Effector memory CD8-positive, alpha-beta T cell (primary cell): ENCODE measurements around the gene SGTA.

Experiments
- ATAC-seq: fragments of 150-1000 bp; cut with Tn5 transposase; replicated peaks from 2 replicates; pipeline ENCODE4 v1.10.0; 2021; ENCODE audit warnings: mild to moderate bottlenecking, moderate library complexity
- DNase-seq, 3 experiments: peaks; one replicate each; pipeline ENCODE4 v3.0.0; 2021
- H3K27ac Mint-ChIP-seq, 2 donors: one replicate each; pipeline ENCODE4 v1.8.0; 2022; ENCODE audit warnings: mild to moderate bottlenecking in 2 of 2, mixed read lengths in 2 of 2, moderate library complexity in 2 of 2
- H3K27me3 Mint-ChIP-seq, 2 donors: one replicate each; pipeline ENCODE4 v1.8.0; 2022; ENCODE audit warnings: mixed read lengths in 2 of 2
- H3K36me3 Mint-ChIP-seq: one replicate; pipeline ENCODE4 v1.8.0; 2022; ENCODE audit warnings: mild to moderate bottlenecking, moderate library complexity, mixed read lengths; ENCODE audit not compliant: insufficient read depth
- H3K4me1 Mint-ChIP-seq, 2 donors: one replicate each; pipeline ENCODE4 v1.8.0; 2022; ENCODE audit warnings: low read depth in 2 of 2, mixed read lengths in 2 of 2
- H3K4me3 Mint-ChIP-seq, 2 donors: one replicate each; pipeline ENCODE4 v1.8.0; 2022; ENCODE audit warnings: mild to moderate bottlenecking in 2 of 2, mixed read lengths in 2 of 2, moderate library complexity in 2 of 2
- H3K9me3 Mint-ChIP-seq, 2 donors: one replicate each; pipeline ENCODE4 v1.8.0; 2022; ENCODE audit warnings: mixed read lengths in 2 of 2

Gene SGTA

GRCh38 chr19:2814426-2814825 lies 31.4 kb upstream of the SGTA start:
- Mint-ChIP-seq H3K27me3 (no peaks in the 10 kb centered on the region), H3K4me3 (no peak overlapping the region), H3K4me1 (no peaks in the 10 kb centered on the region), H3K9me3 (no peaks in the 10 kb centered on the region), H3K27ac (no peak overlapping the region), H3K36me3 (peaks cover 2% of the 10 kb centered on the region)
- ATAC-seq (no peak), DNase-seq (no peak)

GRCh38 chr19:2813235-2814160 lies 30.4 kb upstream of the SGTA start:
- DNase-seq (no peak), ATAC-seq (no peak)
- H3K4me3 Mint-ChIP-seq, result no peak overlapping the region
- H3K4me1 Mint-ChIP-seq, result no peaks in the 10 kb centered on the region
- H3K27me3 Mint-ChIP-seq, result no peaks in the 10 kb centered on the region
- no peak overlapping the region for H3K27ac Mint-ChIP-seq
- H3K9me3 Mint-ChIP-seq, result no peaks in the 10 kb centered on the region
- peaks cover 8% of the 10 kb centered on the region for H3K36me3 Mint-ChIP-seq

GRCh38 chr19:2812414-2813234 lies 29.6 kb upstream of the SGTA start:
- peaks cover 10% of the 10 kb centered on the region for H3K36me3 Mint-ChIP-seq
- H3K27me3 Mint-ChIP-seq, result no peaks in the 10 kb centered on the region
- no peak overlapping the region for H3K4me3 Mint-ChIP-seq
- ATAC-seq (no peak), DNase-seq (no peak)
- no peaks in the 10 kb centered on the region for H3K4me1 Mint-ChIP-seq
- H3K9me3 Mint-ChIP-seq, result no peaks in the 10 kb centered on the region
- H3K27ac Mint-ChIP-seq, result no peak overlapping the region

GRCh38 chr19:2811735-2812413 lies 28.8 kb upstream of the SGTA start:
- Mint-ChIP-seq H3K27ac (no peak overlapping the region), H3K4me3 (no peak overlapping the region), H3K9me3 (no peaks in the 10 kb centered on the region), H3K36me3 (peaks cover 10% of the 10 kb centered on the region), H3K4me1 (no peaks in the 10 kb centered on the region), H3K27me3 (no peaks in the 10 kb centered on the region)
- DNase-seq (no peak), ATAC-seq (no peak)

- Mint-ChIP-seq H3K36me3 (peaks cover 10% of the 10 kb centered on the region), H3K27ac (no peak overlapping the region), H3K4me3 (no peak overlapping the region), H3K9me3 (no peaks in the 10 kb centered on the region), H3K27me3 (no peaks in the 10 kb centered on the region), H3K4me1 (no peaks in the 10 kb centered on the region)
- no peak for ATAC-seq
- no peak for DNase-seq
Observed at GRCh38 chr19:2811221-2811722, 28.2 kb upstream of the SGTA start.

- no peak overlapping the region for H3K27ac Mint-ChIP-seq
- H3K4me3 Mint-ChIP-seq, result no peak overlapping the region
- no peaks in the 10 kb centered on the region for H3K9me3 Mint-ChIP-seq
- no peaks in the 10 kb centered on the region for H3K4me1 Mint-ChIP-seq
- H3K36me3 Mint-ChIP-seq, result peaks cover 10% of the 10 kb centered on the region
- H3K27me3 Mint-ChIP-seq, result no peaks in the 10 kb centered on the region
- DNase-seq (no peak), ATAC-seq (no peak)
Observed at GRCh38 chr19:2810141-2811091, 27.3 kb upstream of the SGTA start.

- no peak overlapping the region for H3K4me3 Mint-ChIP-seq
- ATAC-seq, result no peak
- peaks cover 10% of the 10 kb centered on the region for H3K36me3 Mint-ChIP-seq
- H3K27me3 Mint-ChIP-seq, result no peaks in the 10 kb centered on the region
- no peak overlapping the region for H3K27ac Mint-ChIP-seq
- no peaks in the 10 kb centered on the region for H3K4me1 Mint-ChIP-seq
- no peaks in the 10 kb centered on the region for H3K9me3 Mint-ChIP-seq
- no peak for DNase-seq
Observed at GRCh38 chr19:2809387-2810140, 26.5 kb upstream of the SGTA start.

GRCh38 chr19:2808129-2808941 lies 25.3 kb upstream of the SGTA start:
- no peak for ATAC-seq
- Mint-ChIP-seq H3K27me3 (no peaks in the 10 kb centered on the region), H3K36me3 (peaks cover 7% of the 10 kb centered on the region), H3K4me3 (no peak overlapping the region), H3K9me3 (no peaks in the 10 kb centered on the region), H3K27ac (no peak overlapping the region), H3K4me1 (peaks cover 0 to 4% of the 10 kb centered on the region in 2 donors)
- DNase-seq, result no peak

- Mint-ChIP-seq H3K36me3 (peaks cover 10% of the 10 kb centered on the region), H3K27me3 (no peaks in the 10 kb centered on the region), H3K27ac (no peak overlapping the region), H3K4me1 (peaks cover 0 to 4% of the 10 kb centered on the region in 2 donors), H3K9me3 (no peaks in the 10 kb centered on the region), H3K4me3 (no peak overlapping the region)
- no peak for DNase-seq
- ATAC-seq, result no peak
Observed at GRCh38 chr19:2807379-2808128, 24.5 kb upstream of the SGTA start.

- Mint-ChIP-seq H3K4me3 (no peak overlapping the region), H3K27ac (no peak overlapping the region), H3K27me3 (no peaks in the 10 kb centered on the region), H3K36me3 (peaks cover 12% of the 10 kb centered on the region), H3K9me3 (no peaks in the 10 kb centered on the region), H3K4me1 (peaks cover 0 to 4% of the 10 kb centered on the region in 2 donors)
- DNase-seq (no peak), ATAC-seq (no peak)
Observed at GRCh38 chr19:2806736-2807378, 23.8 kb upstream of the SGTA start.
